GM12891 (cell line): Measurements from ENCODE around the gene CDK6.

Experiments used
- PAX5 ChIP-seq: IDR thresholded peaks from 2 replicates; pipeline ENCODE4 v1.6.1; 2011; ENCODE audit warnings: low read length, moderate library complexity, mild to moderate bottlenecking; ENCODE audit not compliant: insufficient read depth, severe bottlenecking
- POLR2A ChIP-seq: IDR thresholded peaks from 2 replicates; pipeline ENCODE4 v1.6.1; 2011; ENCODE audit warnings: low read depth, low read length, control low read depth
- POLR2AphosphoS5 ChIP-seq: IDR thresholded peaks from 2 replicates; pipeline ENCODE4 v1.6.1; 2011; ENCODE audit warnings: low read depth, low read length, control low read depth
- TAF1 ChIP-seq: IDR thresholded peaks from 2 replicates; pipeline ENCODE4 v1.6.1; 2011; ENCODE audit warnings: low read depth, low read length, control low read depth

GRCh38 chr7:92595281-92595680 is 241.1 kb downstream of the CDK6 start:
- TF ChIP-seq POLR2A: no peak
- no peak for TF ChIP-seq TAF1
- TF ChIP-seq POLR2AphosphoS5: no peak
- no peak for TF ChIP-seq PAX5
